HG03103 (cell line): ENCODE data around the gene DEUP1.
"Not testable (repeated sequence)": the region's sequence is repeated elsewhere in the genome, so short reads cannot be mapped to it uniquely, and the experiment has no call there.

Source experiments
- ATAC-seq: cut with Tn5 transposase; IDR thresholded peaks from one replicate; pipeline ENCODE4 v1.9.1; 2021; ENCODE audit warnings: low read depth; ENCODE audit not compliant: unreplicated experiment

The DEUP1 gene

GRCh38 chr11:93330446-93330984 lies at the start of gene DEUP1:
TSS of gene DEUP1 (plus strand) at chr11:93330742. CDS start at chr11:93332260, 1,518 bp downstream.
- ATAC-seq, result no peak

- no peak for ATAC-seq
These were observed 45.1 kb upstream of the DEUP1 start for GRCh38 chr11:93285430-93285829.

- no peak for ATAC-seq
These were observed 43.1 kb upstream of the DEUP1 start for GRCh38 chr11:93287434-93287833.

- ATAC-seq, result peak; percentile 51
These were observed 42.5 kb upstream of the DEUP1 start for GRCh38 chr11:93288079-93288478.

- ATAC-seq, result no peak
These were observed 41.8 kb upstream of the DEUP1 start for GRCh38 chr11:93288767-93289166.

GRCh38 chr11:93289782-93290463 lies 40.6 kb upstream of the DEUP1 start:
- no peak for ATAC-seq

- no peak for ATAC-seq
These were observed 39.4 kb upstream of the DEUP1 start for GRCh38 chr11:93291110-93291509.

- no peak for ATAC-seq
These were observed 38.6 kb upstream of the DEUP1 start for GRCh38 chr11:93291898-93292297.

GRCh38 chr11:93295921-93296575 lies 34.5 kb upstream of the DEUP1 start:
- ATAC-seq, result no peak

- no peak for ATAC-seq
These were observed 26.9 kb upstream of the DEUP1 start for GRCh38 chr11:93303689-93304088.

GRCh38 chr11:93314399-93314798 lies 16.1 kb upstream of the DEUP1 start:
- not testable (repeated sequence) for ATAC-seq

- no peak for ATAC-seq
These were observed 11.2 kb upstream of the DEUP1 start for GRCh38 chr11:93319224-93319839.

- no peak for ATAC-seq
These were observed 10.3 kb upstream of the DEUP1 start for GRCh38 chr11:93320230-93320629.

- no peak for ATAC-seq
These were observed 8.3 kb upstream of the DEUP1 start for GRCh38 chr11:93322207-93322606.

GRCh38 chr11:93323747-93324146 lies 6.8 kb upstream of the DEUP1 start:
- ATAC-seq, result no peak

- ATAC-seq, result no peak
These were observed 6.0 kb upstream of the DEUP1 start for GRCh38 chr11:93324500-93324899.

- no peak for ATAC-seq
These were observed 3.9 kb upstream of the DEUP1 start for GRCh38 chr11:93326681-93327080.

- no peak for ATAC-seq
These were observed 551 bp upstream of the DEUP1 start for GRCh38 chr11:93329936-93330445.

GRCh38 chr11:93340223-93340622 lies 9.7 kb downstream of the DEUP1 start:
- ATAC-seq, result no peak

- no peak for ATAC-seq
These were observed 14.4 kb downstream of the DEUP1 start for GRCh38 chr11:93344855-93345333.

- no peak for ATAC-seq
These were observed 18.4 kb downstream of the DEUP1 start for GRCh38 chr11:93348930-93349329.
